ENCODE results near the gene ZNF423.

GRCh38 chr16:49486400-49486799 is 369.5 kb downstream of the ZNF423 start:
- no peak for TF ChIP-seq EZH2 (IDR thresholded peaks at IDR 0.05; ENCODE audit: borderline replicate concordance, low read depth, low read length, severe bottlenecking)
- no peak for TF ChIP-seq CTCF (IDR thresholded peaks at IDR 0.05; ENCODE audit: borderline replicate concordance, extremely low read depth, low read length, poor library complexity, severe bottlenecking)
